Karpas-422 (cell line): ENCODE measurements around the gene DDIT4L. TPM values are rescaled to one million over a fixed set of nuclear protein-coding genes. Genes with fewer than 3 reads are reported as not detected.
A peak's percentile ranks its signal among the peaks of the same experiment; 100 is the strongest.
"Not testable (repeated sequence)": the region's sequence is repeated elsewhere in the genome, so short reads cannot be mapped to it uniquely, and the experiment has no call there.

Experiments used
- DNase-seq: peaks from one replicate; pipeline ENCODE4 v3.0.0-alpha.2; 2015
- H2AFZ ChIP-seq: fragments of 200-600 bp; sonication (generic); 2 replicates; pipeline ENCODE4 v1.6.1; 2014; ENCODE audit warnings: antibody characterized with exemption, low read length, mixed read lengths
- H3K27ac ChIP-seq: fragments of 200-600 bp; sonication (generic); 2 replicates; pipeline ENCODE4 v1.5.1; 2014; ENCODE audit warnings: mild to moderate bottlenecking, low read length, moderate library complexity
- H3K27me3 ChIP-seq: fragments of 200-600 bp; sonication (generic); 2 replicates; pipeline ENCODE4 v1.6.1; 2014; ENCODE audit warnings: low read length, mixed read lengths
- H3K36me3 ChIP-seq: fragments of 200-600 bp; sonication (generic); 2 replicates; pipeline ENCODE4 v1.6.1; 2014; ENCODE audit warnings: low read length, mixed read lengths; ENCODE audit not compliant: insufficient read depth
- H3K4me1 ChIP-seq: fragments of 200-600 bp; sonication (generic); 2 replicates; pipeline ENCODE4 v1.6.1; 2014; ENCODE audit warnings: mild to moderate bottlenecking, low read length, mixed read lengths
- H3K4me2 ChIP-seq: fragments of 200-600 bp; sonication (generic); 2 replicates; pipeline ENCODE4 v1.6.1; 2014; ENCODE audit warnings: low read length, low read depth, mild to moderate bottlenecking; ENCODE audit not compliant: poor library complexity, severe bottlenecking
- H3K4me3 ChIP-seq: fragments of 200-600 bp; sonication (generic); 2 replicates; pipeline ENCODE4 v1.5.1; 2014; ENCODE audit warnings: mild to moderate bottlenecking, antibody characterized with exemption, low read length, mixed read lengths
- H3K79me2 ChIP-seq: fragments of 200-600 bp; sonication (generic); 2 replicates; pipeline ENCODE4 v1.6.1; 2014; ENCODE audit warnings: mild to moderate bottlenecking, low read length, mixed read lengths
- H3K9ac ChIP-seq: fragments of 200-600 bp; sonication (generic); 2 replicates; pipeline ENCODE4 v1.6.0; 2014; ENCODE audit warnings: low read length
- H3K9me2 ChIP-seq: fragments of 200-600 bp; sonication (generic), shearing (Covaris generic); replicated peaks from 2 replicates; pipeline ENCODE4 v1.6.0; 2014; ENCODE audit warnings: mild to moderate bottlenecking, low read length, moderate library complexity; ENCODE audit not compliant: insufficient read depth
- H3K9me3 ChIP-seq: fragments of 300-700, 200-600 bp; sonication (generic); 2 replicates; pipeline ENCODE4 v1.6.1; 2014; ENCODE audit warnings: low read length, mixed read lengths
- H4K20me1 ChIP-seq: fragments of 200-600 bp; sonication (generic); 2 replicates; pipeline ENCODE4 v1.6.1; 2014; ENCODE audit warnings: mild to moderate bottlenecking, antibody characterized with exemption, low read length, low read depth; ENCODE audit not compliant: insufficient read depth
- total RNA-seq: library from RNA; depleted of rRNA; stranded (reverse); fragments of >200 nt; shearing (Covaris generic); gene quantifications from 2 replicates; pipeline ENCODE4 v1.2.3, GENCODE V29; 2014; ENCODE audit warnings: low replicate concordance; rRNA removed

Gene DDIT4L
- total RNA-seq, 1 experiment from 2014 or later: not detected

DNA sequence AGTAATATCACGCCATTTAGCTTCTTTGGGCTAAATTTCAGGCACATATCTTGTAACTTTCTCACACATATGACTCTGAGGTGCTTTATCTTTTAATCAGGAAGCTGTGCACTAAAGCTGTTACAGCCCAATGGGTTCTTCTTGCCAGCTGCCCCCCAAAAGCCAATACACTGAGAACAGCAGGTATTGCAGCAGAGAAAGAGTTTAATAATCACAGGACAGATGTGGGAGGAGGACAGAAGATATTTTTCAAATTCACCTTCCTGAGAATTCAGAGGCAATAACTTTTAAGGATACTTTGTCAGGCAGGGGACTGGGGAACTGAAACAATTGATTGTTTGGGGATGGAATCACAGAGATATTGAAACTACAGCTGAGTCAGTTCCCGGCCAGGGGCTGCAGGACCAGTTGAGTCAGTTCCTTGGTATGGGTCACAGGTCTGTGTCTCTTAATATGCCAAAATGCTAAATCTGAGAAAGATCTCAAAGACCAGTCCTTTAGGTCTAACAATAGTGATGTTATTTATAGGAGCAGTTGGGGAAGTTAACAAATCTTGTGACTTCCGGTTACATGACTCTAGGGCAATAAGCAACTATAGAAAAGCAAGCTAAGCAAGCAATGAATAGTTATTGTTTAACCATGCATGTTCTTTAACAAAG lies 28.1 kb downstream of the DDIT4L start:
- H3K9me2 ChIP-seq: no peaks in the 10 kb centered on the region
- H3K27me3 ChIP-seq: no peaks in the 10 kb centered on the region; the same call in 1 of the 2 replicates
- no peak overlapping the region for H3K27ac ChIP-seq
- peaks cover 20% of the 10 kb centered on the region for H3K4me1 ChIP-seq
- no peak overlapping the region for H3K4me3 ChIP-seq
- H4K20me1 ChIP-seq: no peaks in the 10 kb centered on the region
- H3K36me3 ChIP-seq: no peaks in the 10 kb centered on the region
- no peaks in the 10 kb centered on the region for H3K79me2 ChIP-seq
- no peak for DNase-seq
- 0 out of 2 replicates have a peak, but pooled peaks cover 3% of the 10 kb centered on the region for H3K9me3 ChIP-seq
- no peak overlapping the region for H3K9ac ChIP-seq
- no peak overlapping the region for H2AFZ ChIP-seq
- no peak overlapping the region for H3K4me2 ChIP-seq

DNA sequence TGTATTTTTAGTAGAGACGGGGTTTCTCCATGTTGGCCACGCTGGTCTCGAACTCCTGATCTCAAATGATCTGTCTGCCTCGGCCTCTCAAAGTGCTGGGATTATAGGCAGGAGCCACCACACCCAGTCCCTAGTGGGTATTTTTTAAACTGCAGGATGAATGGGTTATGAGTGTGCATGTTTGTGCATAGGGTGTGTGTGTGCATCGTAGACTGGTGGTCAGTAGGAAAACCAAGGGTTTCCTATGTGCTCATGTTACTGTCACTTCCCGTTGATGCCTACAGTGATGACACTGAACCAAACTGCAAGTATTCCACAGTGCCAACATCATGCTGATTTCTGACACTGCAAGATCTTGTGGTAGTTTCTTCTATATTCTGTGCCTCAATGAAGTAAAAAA lies 41.1 kb downstream of the DDIT4L start:
- Histone ChIP-seq H3K36me3 (no peaks in the 10 kb centered on the region), H3K79me2 (no peaks in the 10 kb centered on the region), H3K27ac (no peak overlapping the region), H3K9me2 (no peaks in the 10 kb centered on the region), H3K4me1 (no peaks in the 10 kb centered on the region), H2AFZ (no peak overlapping the region), H3K9ac (no peak overlapping the region), H3K27me3 (no peaks in the 10 kb centered on the region), H4K20me1 (no peaks in the 10 kb centered on the region), H3K9me3 (no peaks in the 10 kb centered on the region), H3K4me2 (no peak overlapping the region), H3K4me3 (no peak overlapping the region)
- peak; percentile 21 for DNase-seq

DNA sequence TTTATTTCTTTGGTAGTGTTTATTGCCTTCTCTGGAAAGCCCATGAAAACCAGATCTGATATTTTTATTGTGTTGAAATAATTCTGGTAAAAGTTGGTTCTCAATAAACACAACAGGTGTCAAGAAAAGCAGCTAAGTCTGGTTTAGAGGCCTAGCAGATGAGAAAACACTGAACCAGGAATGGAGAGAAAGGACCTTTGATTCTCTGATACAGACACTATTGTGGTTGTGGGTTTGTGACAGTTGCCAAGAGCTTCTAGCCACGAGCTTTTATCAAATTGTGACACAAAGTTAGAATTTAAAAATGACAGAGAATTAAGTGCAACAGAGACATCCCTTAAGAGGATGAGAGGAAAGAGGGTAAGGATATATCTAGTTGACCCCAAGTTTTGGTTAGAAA lies 42.6 kb downstream of the DDIT4L start:
- Histone ChIP-seq H3K4me1 (no peaks in the 10 kb centered on the region), H3K9me3 (no peaks in the 10 kb centered on the region), H3K79me2 (no peaks in the 10 kb centered on the region), H3K27ac (no peak overlapping the region), H3K9ac (no peak overlapping the region), H4K20me1 (no peaks in the 10 kb centered on the region), H3K4me2 (no peak overlapping the region), H3K4me3 (no peak overlapping the region), H3K36me3 (no peaks in the 10 kb centered on the region), H3K27me3 (no peaks in the 10 kb centered on the region), H3K9me2 (no peaks in the 10 kb centered on the region), H2AFZ (no peak overlapping the region)
- peak; percentile 14 for DNase-seq

DNA sequence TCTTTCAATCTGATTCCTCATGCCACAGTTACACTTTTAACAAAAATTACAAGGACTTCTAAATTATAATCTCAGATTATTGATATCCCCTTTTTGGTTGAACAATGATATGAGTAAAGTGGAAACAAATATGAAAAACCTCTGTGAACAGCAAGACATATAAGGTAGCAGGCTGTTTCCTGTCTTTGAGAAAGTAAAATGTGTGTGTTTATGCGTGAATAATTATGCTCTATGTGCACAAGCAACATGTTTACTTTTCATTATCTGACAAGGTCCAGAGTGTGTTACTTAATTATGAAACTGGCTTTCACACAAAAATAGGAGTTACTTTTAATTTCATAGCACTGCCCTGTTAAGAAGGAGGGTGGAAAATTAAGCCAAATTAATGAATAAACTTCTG lies 43.1 kb downstream of the DDIT4L start:
- H3K9ac ChIP-seq: no peak overlapping the region
- no peaks in the 10 kb centered on the region for H3K4me1 ChIP-seq
- H3K27me3 ChIP-seq: no peaks in the 10 kb centered on the region
- no peaks in the 10 kb centered on the region for H3K36me3 ChIP-seq
- no peaks in the 10 kb centered on the region for H3K9me2 ChIP-seq
- H3K4me2 ChIP-seq: no peak overlapping the region
- no peak overlapping the region for H2AFZ ChIP-seq
- no peaks in the 10 kb centered on the region for H3K79me2 ChIP-seq
- peak; percentile 16 for DNase-seq
- no peaks in the 10 kb centered on the region for H4K20me1 ChIP-seq
- H3K4me3 ChIP-seq: no peak overlapping the region
- H3K27ac ChIP-seq: no peak overlapping the region
- H3K9me3 ChIP-seq: no peaks in the 10 kb centered on the region

DNA sequence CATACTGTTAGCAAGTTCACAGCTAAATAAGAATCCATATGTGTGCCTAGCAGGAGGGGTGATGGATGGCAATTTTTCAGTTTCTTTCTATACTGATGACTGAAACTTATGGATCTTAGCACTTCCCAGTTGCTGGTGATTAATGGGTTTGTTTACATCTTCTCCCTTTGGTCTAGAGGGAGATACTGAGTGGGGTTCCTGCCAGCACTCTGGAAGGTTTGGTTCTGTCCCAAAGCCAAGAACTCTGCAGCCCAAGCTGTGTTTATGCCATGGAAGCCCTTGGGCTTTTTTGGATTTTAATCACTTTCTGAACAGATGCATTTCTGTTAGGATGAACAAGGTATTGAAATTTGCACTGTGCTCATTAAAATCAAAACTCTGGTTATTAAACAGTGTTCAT lies 43.5 kb downstream of the DDIT4L start:
- H3K36me3 ChIP-seq: no peaks in the 10 kb centered on the region
- no peak overlapping the region for H3K27ac ChIP-seq
- no peaks in the 10 kb centered on the region for H3K27me3 ChIP-seq
- H3K79me2 ChIP-seq: no peaks in the 10 kb centered on the region
- H3K9ac ChIP-seq: no peak overlapping the region
- no peaks in the 10 kb centered on the region for H4K20me1 ChIP-seq
- DNase-seq: peak; percentile 28
- no peak overlapping the region for H2AFZ ChIP-seq
- H3K4me1 ChIP-seq: no peaks in the 10 kb centered on the region
- H3K4me3 ChIP-seq: no peak overlapping the region
- H3K9me3 ChIP-seq: no peaks in the 10 kb centered on the region
- no peaks in the 10 kb centered on the region for H3K9me2 ChIP-seq
- no peak overlapping the region for H3K4me2 ChIP-seq

DNA sequence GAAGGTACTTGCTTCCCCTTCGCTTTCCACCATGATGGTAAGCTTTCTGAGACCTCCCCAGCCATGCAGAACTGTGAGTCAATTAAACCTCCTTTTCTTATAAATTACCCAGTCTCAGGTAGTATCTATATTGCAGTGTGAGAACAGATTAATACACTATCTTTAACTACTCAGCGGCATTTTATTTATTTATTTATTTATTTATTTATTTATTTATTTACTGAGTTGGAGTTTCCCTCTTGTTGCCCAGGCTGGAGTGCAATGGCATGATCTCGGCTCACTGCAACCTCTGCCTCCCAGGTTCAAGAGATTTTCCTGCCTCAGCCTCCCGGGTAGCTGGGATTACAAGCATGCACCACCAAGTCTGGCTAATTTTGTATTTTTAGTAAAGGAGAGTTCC lies 52.9 kb downstream of the DDIT4L start:
- not testable (repeated sequence) for H3K27ac ChIP-seq, H3K79me2 ChIP-seq, H3K4me1 ChIP-seq, H3K9me3 ChIP-seq, H3K4me2 ChIP-seq, H3K4me3 ChIP-seq, H3K9me2 ChIP-seq, H3K9ac ChIP-seq, H4K20me1 ChIP-seq, H3K27me3 ChIP-seq, DNase-seq, H2AFZ ChIP-seq, H3K36me3 ChIP-seq

Other genes with a start within 250 kb of the DDIT4L start
- 28.9 and 65.8 TPM in 2 replicates for gene DNAJB14, start 243.8 kb downstream of the DDIT4L start, total RNA-seq
- gene H2AZ1, start 240.2 kb downstream of the DDIT4L start, total RNA-seq: 544 and 874 TPM in 2 replicates